OCI-LY1 (cell line): ENCODE data around the gene FLAD1.

Experiments
- EZH2 ChIP-seq: fragments of 200-600 bp; sonication (generic), shearing (Covaris generic); IDR thresholded peaks from 2 replicates; pipeline ENCODE4 v1.8.0; 2017; ENCODE audit warnings: borderline replicate concordance, mixed run types, mild to moderate bottlenecking, antibody characterized with exemption, low read length, moderate library complexity, mixed read lengths
- TF ChIP-seq, protein P1 (sequence below): fragments of 200-600 bp; sonication (generic), shearing (Covaris generic); IDR thresholded peaks from 2 replicates; pipeline ENCODE4 v1.5.1; 2017; ENCODE audit warnings: mild to moderate bottlenecking, antibody characterized with exemption, low read length, moderate library complexity, mixed read lengths

GRCh38 chr1:155009221-155009711 lies 26.1 kb downstream of the FLAD1 start:
- TF ChIP-seq, protein P1, sequence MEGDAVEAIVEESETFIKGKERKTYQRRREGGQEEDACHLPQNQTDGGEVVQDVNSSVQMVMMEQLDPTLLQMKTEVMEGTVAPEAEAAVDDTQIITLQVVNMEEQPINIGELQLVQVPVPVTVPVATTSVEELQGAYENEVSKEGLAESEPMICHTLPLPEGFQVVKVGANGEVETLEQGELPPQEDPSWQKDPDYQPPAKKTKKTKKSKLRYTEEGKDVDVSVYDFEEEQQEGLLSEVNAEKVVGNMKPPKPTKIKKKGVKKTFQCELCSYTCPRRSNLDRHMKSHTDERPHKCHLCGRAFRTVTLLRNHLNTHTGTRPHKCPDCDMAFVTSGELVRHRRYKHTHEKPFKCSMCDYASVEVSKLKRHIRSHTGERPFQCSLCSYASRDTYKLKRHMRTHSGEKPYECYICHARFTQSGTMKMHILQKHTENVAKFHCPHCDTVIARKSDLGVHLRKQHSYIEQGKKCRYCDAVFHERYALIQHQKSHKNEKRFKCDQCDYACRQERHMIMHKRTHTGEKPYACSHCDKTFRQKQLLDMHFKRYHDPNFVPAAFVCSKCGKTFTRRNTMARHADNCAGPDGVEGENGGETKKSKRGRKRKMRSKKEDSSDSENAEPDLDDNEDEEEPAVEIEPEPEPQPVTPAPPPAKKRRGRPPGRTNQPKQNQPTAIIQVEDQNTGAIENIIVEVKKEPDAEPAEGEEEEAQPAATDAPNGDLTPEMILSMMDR, result no peak
- no peak for TF ChIP-seq EZH2
